Activated B cell treated with CpG ODN at 0.5 μM for 24 hours (primary cell): ENCODE data around the gene GPR156. TPM values are rescaled to one million over a fixed set of nuclear protein-coding genes. Genes with fewer than 3 reads are reported as not detected.

Experiments
- ATAC-seq: fragments of 200-7000 bp; cut with Tn5 transposase; one replicate; pipeline ENCODE4 v1.10.0; 2021; ENCODE audit warnings: low read depth, mild to moderate bottlenecking, moderate library complexity
- CTCF ChIA-PET: fragments of 350-600 bp; sonication (Branson Sonifier 250); formaldehyde crosslinking; loops from one replicate; lab custom pipeline; 2021; ENCODE audit warnings: antibody characterized with exemption; lab: Charles Lee
- POLR2A ChIA-PET: fragments of 350-600 bp; sonication (Branson Sonifier 250); formaldehyde crosslinking; loops from one replicate; lab custom pipeline; 2021; ENCODE audit warnings: antibody characterized with exemption; lab: Charles Lee
- DNase-seq: peaks from one replicate; pipeline ENCODE4 v3.0.0; 2022
- H3K27ac Mint-ChIP-seq: one replicate; pipeline ENCODE4 v1.8.0; 2020; ENCODE audit warnings: mixed read lengths
- H3K27me3 Mint-ChIP-seq: one replicate; pipeline ENCODE4 v1.8.0; 2021; ENCODE audit warnings: mixed read lengths
- H3K36me3 Mint-ChIP-seq: one replicate; pipeline ENCODE4 v1.8.0; 2021; ENCODE audit warnings: low read depth, mixed read lengths
- H3K4me1 Mint-ChIP-seq: one replicate; pipeline ENCODE4 v1.8.0; 2021; ENCODE audit warnings: mixed read lengths
- H3K4me3 Mint-ChIP-seq: one replicate; pipeline ENCODE4 v1.8.0; 2020; ENCODE audit warnings: mild to moderate bottlenecking, mixed read lengths
- H3K9me3 Mint-ChIP-seq: one replicate; pipeline ENCODE4 v1.8.0; 2020; ENCODE audit warnings: mixed read lengths
- intact Hi-C: fragments of 100-400 bp; cut with micrococcal nuclease; formaldehyde crosslinking; loops from one replicate; pipeline ENCODE4 v1.15.1; 2024
- total RNA-seq: library from RNA; stranded (reverse); gene quantifications from 2 replicates; pipeline ENCODE4 v1.2.3, GENCODE V29; 2022
- TF ChIP-seq, protein P1 (sequence below): fragments of 200-600 bp; IDR thresholded peaks from one replicate; pipeline ENCODE4 v1.8.0; 2022; ENCODE audit warnings: antibody characterized with exemption, mild to moderate bottlenecking

Gene GPR156
- total RNA-seq, 1 donor from 2014 or later: 0.24 TPM

DNA sequence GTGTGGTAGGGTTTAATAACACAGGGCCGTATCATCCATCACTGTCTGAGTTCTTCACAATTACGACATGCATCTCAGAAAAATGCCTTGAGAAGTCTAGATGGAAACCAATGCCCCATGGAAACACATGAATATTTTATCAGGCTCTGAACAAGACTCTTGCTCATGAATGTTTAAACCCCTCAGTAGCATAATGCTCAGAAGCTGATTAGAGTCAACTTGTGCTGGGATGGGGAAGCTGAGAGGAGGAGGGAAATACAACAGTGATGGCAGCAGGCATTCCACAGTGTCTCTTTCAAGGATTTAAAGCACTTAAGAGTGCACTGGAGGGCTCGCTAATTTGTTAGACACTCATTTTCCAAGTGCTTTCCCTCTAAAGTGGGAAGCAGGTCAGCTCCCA, 3.8 kb downstream of the GPR156 start:
- Mint-ChIP-seq H3K4me3 (no peak overlapping the region), H3K4me1 (peaks cover 4% of the 10 kb centered on the region), H3K27ac (no peak overlapping the region), H3K36me3 (no peaks in the 10 kb centered on the region), H3K27me3 (peaks cover 39% of the 10 kb centered on the region), H3K9me3 (no peaks in the 10 kb centered on the region)
- intact Hi-C loops: no loop called here
- no peak for ATAC-seq
- DNase-seq: no peak
- ChIA-PET CTCF (no interaction called here), POLR2A (no interaction called here)
- TF ChIP-seq, protein P1, sequence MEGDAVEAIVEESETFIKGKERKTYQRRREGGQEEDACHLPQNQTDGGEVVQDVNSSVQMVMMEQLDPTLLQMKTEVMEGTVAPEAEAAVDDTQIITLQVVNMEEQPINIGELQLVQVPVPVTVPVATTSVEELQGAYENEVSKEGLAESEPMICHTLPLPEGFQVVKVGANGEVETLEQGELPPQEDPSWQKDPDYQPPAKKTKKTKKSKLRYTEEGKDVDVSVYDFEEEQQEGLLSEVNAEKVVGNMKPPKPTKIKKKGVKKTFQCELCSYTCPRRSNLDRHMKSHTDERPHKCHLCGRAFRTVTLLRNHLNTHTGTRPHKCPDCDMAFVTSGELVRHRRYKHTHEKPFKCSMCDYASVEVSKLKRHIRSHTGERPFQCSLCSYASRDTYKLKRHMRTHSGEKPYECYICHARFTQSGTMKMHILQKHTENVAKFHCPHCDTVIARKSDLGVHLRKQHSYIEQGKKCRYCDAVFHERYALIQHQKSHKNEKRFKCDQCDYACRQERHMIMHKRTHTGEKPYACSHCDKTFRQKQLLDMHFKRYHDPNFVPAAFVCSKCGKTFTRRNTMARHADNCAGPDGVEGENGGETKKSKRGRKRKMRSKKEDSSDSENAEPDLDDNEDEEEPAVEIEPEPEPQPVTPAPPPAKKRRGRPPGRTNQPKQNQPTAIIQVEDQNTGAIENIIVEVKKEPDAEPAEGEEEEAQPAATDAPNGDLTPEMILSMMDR: no peak

DNA sequence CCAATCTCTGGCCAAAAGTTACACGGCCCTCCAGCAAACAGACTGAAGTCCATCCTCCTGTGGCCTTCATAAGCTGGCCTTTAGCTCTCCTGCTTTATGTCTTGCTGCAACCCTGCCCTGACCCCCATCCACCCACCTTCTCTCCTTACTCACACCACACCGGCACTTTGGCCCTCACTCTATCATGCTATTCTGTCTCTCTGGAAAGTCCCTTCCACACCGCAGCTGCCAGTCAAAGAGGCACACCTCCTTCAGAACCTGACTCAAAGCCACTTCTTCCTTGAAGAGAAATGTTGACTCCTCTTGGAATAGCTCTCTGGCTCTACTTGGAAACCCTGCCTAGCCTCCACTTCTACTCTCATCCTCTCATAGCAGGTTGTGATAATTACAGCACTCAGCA, 4.5 kb downstream of the GPR156 start:
- no peak overlapping the region for H3K4me3 Mint-ChIP-seq
- H3K36me3 Mint-ChIP-seq: no peaks in the 10 kb centered on the region
- H3K9me3 Mint-ChIP-seq: no peaks in the 10 kb centered on the region
- no peak for ATAC-seq
- H3K27ac Mint-ChIP-seq: no peak overlapping the region
- TF ChIP-seq, protein P1: no peak
- H3K4me1 Mint-ChIP-seq: peaks cover 4% of the 10 kb centered on the region
- DNase-seq: no peak
- H3K27me3 Mint-ChIP-seq: peaks cover 33% of the 10 kb centered on the region
- ChIA-PET POLR2A (no interaction called here), CTCF (no interaction called here)
- intact Hi-C loops: no loop called here

DNA sequence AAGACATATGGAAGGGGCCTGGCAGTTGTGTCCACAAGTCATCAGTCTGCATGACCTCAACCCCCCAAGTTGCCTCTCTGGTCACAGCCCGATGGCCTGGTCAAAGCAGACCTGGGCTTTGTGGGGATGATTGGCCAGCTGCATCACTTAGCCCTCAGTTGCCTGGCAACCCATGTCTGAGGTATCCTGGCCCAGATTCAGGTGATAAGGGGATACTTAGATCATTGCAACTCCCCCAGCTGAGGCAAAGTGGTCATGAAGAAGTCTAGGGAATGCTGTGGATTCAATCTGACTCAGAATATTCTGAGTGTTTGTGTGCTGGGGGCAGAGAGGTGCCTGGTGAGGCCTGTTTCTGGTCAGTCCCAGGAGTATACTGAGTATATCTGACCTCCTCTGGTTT, 5.0 kb downstream of the GPR156 start:
- Mint-ChIP-seq H3K4me3 (no peak overlapping the region), H3K27ac (no peak overlapping the region), H3K9me3 (no peaks in the 10 kb centered on the region), H3K36me3 (no peaks in the 10 kb centered on the region), H3K4me1 (peaks cover 4% of the 10 kb centered on the region), H3K27me3 (peaks cover 31% of the 10 kb centered on the region)
- ATAC-seq (no peak), DNase-seq (no peak)
- POLR2A ChIA-PET: no interaction called here
- intact Hi-C loops: no loop called here
- TF ChIP-seq, protein P1: no peak
- CTCF ChIA-PET: no interaction called here

DNA sequence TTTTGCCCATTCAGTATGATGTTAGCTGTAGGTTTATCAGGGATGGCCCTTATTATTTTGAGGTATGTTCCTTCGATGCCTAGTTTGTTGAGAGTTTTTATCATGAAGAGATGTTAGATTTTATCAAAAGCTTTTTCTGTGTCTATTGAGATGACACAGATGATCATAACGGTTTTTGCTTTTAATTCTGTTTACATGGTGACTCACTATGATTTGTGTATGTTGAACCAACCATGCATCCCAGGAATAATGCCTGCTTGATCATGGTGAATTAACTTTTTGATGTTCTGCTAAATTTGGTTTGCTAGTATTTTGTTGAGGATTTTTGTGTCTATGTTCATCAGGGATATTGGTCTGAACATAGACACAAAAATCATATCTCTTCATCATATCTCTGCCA, 8.3 kb downstream of the GPR156 start:
- Mint-ChIP-seq H3K4me1 (no peaks in the 10 kb centered on the region), H3K36me3 (no peaks in the 10 kb centered on the region), H3K27ac (no peak overlapping the region), H3K4me3 (no peak overlapping the region), H3K9me3 (no peaks in the 10 kb centered on the region), H3K27me3 (peaks cover 18% of the 10 kb centered on the region)
- ChIA-PET CTCF (no interaction called here), POLR2A (no interaction called here)
- TF ChIP-seq, protein P1: no peak
- DNase-seq (no peak), ATAC-seq (no peak)
- intact Hi-C loops: no loop called here

DNA sequence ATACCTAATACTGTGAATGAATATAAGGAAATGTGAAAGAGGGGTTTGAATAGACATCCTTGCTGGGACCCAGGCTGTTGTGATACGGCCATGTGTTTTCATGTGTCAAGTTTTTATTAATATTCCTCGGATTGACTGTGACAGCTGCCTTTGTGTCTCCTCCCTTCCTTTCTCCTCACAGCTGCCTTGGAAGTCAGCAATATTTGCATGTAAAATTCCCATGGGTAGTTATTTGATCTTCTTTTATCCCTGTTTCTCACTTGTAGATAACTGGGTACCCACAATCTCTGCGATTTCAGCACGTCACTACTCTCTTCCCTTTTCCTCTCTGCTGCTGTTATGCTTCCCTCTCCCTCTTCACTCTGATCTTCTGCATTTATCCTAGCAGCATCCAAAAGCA, 9.4 kb downstream of the GPR156 start:
- CTCF ChIA-PET: no interaction called here
- peaks cover 17% of the 10 kb centered on the region for H3K27me3 Mint-ChIP-seq
- no peaks in the 10 kb centered on the region for H3K9me3 Mint-ChIP-seq
- no peak for DNase-seq
- TF ChIP-seq, protein P1: no peak
- H3K27ac Mint-ChIP-seq: no peak overlapping the region
- no peak for ATAC-seq
- no peaks in the 10 kb centered on the region for H3K4me1 Mint-ChIP-seq
- POLR2A ChIA-PET: no interaction called here
- intact Hi-C loops: no loop called here
- no peaks in the 10 kb centered on the region for H3K36me3 Mint-ChIP-seq
- no peak overlapping the region for H3K4me3 Mint-ChIP-seq
